T-helper 2 cell treated with Interferon-gamma antibody and Interleukin-4, amounts not matched to agents 100 ng/mL and 5 ng/mL, for 36 hours (primary cell): ENCODE data around the gene METAP1. TPM values are rescaled to one million over a fixed set of nuclear protein-coding genes. Genes with fewer than 3 reads are reported as not detected.
"Not testable (repeated sequence)": the region's sequence is repeated elsewhere in the genome, so short reads cannot be mapped to it uniquely, and the experiment has no call there.

Source experiments
- intact Hi-C: fragments of 100-400 bp; cut with micrococcal nuclease; formaldehyde crosslinking; loops from one replicate; pipeline ENCODE4 v1.15.1; 2023
- total RNA-seq: library from RNA; stranded (reverse); gene quantifications from 2 replicates; pipeline ENCODE4 v1.2.3, GENCODE V29; 2022

METAP1 gene
- total RNA-seq, 1 donor from 2014 or later, result 62.0 TPM

DNA sequence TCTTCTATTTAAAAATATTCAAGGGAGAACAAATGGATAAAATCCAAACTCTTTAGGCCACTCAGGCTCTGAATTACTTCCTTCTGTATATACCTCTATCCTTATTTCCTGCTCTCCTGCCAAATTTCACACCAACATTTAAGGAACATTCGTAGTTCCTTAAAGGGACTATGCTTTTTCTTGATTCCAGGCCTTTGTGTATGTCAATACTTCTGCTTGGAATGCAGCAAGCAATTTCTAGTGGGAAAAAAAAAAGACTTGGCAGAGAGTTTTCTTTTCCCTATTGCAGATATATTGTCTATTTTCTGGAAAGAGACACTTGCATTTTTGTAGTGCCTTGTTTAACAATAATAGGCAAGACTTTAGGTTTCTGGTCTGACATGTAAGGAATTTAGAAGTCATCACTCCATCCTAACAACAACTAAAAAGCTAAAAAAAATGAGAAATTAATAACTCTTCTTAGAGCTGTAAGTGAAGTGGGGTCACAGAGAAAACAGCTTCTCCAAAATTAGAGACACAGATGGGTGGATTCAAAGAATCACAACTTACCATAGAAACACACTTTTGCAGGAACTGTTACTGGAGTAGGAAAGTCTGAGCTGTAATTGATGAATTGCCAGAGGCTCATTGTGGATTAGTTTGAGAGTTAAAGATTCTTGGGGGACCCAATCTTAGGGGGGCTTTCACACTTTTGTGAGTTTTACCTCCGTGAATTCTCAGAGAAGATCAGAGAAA is 95.1 kb downstream of the METAP1 start:
- intact Hi-C loops, result no loop called here

DNA sequence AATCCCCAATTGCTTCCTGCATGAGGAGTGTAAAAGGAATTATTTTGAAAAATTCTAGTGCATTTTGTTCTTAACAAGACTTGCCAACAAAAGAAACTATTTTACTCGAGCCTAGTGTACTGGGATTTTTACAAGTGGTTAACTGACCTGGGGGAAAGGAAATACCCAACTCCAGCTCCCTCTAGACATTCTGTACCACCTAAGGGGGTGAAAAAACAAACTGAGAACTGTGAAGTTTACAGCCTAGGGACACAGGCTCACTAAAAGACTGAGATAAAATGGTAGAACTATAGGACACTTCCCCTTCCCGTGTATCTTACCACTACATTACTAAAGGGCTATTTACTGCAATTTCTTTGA is 95.7 kb downstream of the METAP1 start:
- intact Hi-C loops, result no loop called here

DNA sequence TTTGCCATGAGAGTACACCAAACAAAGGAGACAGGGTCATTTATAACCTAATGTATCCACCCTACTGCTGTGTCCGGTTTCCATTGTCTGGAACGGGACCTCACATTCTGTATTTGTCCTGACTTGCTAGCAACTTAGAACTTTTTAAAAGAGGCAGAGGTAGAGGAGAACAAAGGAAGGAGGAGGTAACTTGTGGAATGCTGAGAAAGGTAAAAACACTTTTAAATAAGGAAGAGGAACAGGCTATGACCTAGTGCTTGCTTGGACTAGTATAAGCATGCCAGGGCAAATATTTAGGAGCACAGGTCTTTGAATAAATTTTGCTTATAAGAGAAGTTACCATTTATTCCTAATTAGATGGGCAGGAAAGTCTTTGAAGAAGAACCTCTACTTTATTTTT is 96.3 kb downstream of the METAP1 start:
- intact Hi-C loops, result not testable (repeated sequence)

DNA sequence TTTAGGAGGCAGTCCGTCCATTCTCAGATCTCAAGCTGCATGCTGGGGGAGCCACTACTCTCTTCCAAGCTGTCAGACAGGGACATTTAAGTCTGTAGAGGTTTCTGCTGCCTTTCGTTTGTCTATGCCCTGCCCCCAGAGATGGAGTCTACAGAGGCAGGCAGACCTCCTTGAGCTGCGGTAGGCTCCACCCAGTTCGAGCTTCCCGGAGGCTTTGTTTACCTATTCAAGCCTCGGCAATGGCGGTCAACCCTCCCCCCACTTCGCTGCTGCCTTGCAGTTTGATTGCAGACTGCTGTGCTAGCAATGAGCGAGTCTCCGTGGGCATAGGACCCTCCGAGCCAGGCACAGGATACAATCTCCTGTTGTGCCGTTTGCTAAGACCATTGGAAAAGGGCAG is 103.8 kb downstream of the METAP1 start:
- intact Hi-C loops, result no loop called here

DNA sequence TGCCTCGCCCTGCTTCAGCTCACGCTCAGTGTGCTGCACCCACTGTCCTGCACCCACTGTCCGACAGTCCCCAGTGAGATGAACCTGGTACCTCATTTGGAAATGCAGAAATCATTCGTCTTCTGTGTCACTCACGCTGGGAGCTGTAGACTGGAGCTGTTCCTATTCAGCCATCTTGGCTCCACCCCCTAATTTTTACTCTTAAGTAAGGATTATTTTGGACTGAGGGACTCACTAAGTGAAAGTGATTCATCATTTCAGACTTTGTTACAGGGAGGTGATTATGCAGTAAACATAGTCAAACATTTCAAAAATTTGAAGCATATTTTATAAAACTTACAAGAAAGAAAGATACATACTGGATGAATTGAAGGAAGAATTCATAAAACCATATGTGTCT is 104.3 kb downstream of the METAP1 start:
- intact Hi-C loops, result not testable (repeated sequence)

DNA sequence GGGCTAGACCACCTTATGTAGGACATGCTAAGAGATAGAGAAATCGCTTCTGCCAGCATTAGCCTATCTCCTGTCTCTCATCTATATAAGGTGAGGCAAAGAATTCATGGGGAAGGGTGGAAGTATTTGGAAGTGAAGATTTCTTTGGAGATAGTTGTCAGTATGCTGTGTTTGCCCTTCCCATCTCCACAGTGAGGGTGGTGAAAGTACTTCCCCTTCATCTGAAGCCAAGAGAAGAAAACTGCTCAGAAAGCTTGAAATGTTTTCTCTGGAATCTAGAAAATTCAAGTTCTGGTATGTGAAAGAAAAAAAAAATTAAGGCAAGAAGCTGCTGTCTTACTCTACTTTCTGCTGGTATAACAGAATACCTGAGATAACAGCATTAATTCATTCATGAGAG is 105.4 kb downstream of the METAP1 start:
- intact Hi-C loops, result no loop called here

DNA sequence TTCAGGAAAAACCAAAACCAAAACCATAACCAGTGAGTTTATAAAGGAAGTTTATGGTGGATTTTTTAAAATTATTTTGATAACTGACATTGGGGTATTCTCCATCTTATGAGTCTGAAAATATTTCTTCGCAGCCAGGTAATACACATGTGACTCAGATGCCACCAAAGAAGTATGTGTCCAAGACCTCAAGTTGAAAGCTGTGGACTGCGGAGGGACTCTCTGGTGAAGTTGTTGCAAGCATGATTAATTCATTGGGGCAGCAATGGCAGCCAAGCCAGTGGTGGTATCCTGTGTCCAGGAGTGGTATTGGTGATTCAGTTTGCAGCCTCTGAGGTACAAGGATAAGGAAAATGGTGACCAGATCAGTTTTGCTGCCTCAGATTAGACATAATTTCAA is 107.1 kb downstream of the METAP1 start:
- intact Hi-C loops, result no loop called here

DNA sequence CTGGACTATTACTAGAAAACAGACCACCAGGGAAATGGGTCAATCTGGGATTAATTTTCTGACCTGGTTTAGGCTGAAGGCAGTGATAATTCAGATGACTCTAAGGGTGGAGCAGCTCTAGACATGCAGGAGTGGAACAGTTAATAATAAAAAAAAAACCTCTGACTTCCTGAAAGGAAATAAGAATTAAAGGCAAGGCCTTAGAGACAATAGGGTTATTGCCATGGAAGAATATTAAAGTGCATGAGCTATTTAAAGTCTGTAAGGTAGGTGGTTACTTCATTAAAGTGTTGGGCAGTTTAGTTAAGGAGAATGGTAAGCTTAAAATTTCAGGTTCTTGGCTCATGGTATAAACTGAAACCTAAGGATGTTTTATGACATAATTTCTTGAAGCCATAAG is 107.6 kb downstream of the METAP1 start:
- intact Hi-C loops, result no loop called here

DNA sequence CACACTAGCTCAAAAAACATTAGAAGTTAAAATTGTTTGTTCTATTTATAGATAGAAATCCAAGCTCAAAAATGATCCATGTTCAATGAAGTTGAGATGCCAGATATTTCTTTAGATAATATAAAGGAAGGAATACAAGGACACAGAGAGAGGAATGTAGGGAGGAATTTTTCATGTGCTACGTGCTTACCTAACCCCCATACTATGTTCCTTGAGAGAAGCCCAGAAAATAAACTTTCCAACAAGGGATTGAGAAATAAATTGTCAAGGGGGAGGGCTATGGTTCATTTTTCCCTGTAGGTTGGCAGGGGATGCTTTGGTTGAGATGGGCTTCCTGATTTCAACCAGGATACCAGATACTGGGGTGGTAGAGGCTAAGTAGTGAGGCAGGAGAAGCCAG is 108.6 kb downstream of the METAP1 start:
- intact Hi-C loops, result no loop called here

DNA sequence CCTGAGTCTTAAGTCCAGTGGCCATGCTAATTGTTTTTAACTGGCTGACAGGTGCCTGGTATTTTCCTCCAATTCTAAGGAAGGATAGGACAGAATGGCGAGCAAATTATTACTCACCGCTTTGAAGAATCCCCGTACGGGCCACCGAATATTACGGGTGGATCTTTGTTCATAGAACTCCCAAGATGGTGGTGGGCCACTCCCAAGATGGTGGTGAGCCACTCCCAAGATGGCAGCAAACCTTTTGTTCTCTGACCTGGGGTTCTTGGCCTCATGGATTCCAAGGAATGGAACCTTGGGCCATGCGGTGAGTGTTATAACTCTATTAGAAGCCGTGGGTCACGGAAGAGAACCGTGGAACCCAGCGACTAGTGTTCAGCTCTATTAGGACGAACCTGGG is 113.8 kb downstream of the METAP1 start:
- intact Hi-C loops, result not testable (repeated sequence)

Other genes starting within 250 kb of the METAP1 start
- 98.3 and 107 TPM in 2 replicates for gene EIF4E, start 66.6 kb upstream of the METAP1 start, total RNA-seq
- gene ADH5, start 93.1 kb downstream of the METAP1 start, total RNA-seq, result 107 and 108 TPM in 2 replicates
- gene ADH4, start 148.6 kb downstream of the METAP1 start, total RNA-seq, result not detected in 2 replicates
- gene ADH6, start 223.5 kb downstream of the METAP1 start, total RNA-seq, result not detected in 2 replicates